HTR-8/SVneo (cell line): Measurements from ENCODE around the gene MSRB3.
"Not testable (repeated sequence)": the region's sequence is repeated elsewhere in the genome, so short reads cannot be mapped to it uniquely, and the experiment has no call there.

ENCODE experiments used
- DNase-seq: peaks from one replicate; pipeline ENCODE4 v3.0.0; 2011; ENCODE audit warnings: low spot score, mixed read lengths; ENCODE audit not compliant: insufficient read length
- FAIRE-seq: peaks from 2 replicates; lab custom pipeline; 2011; peaks lifted over from hg19 to GRCh38; lab: Jason Lieb, UNC

MSRB3 gene

DNA sequence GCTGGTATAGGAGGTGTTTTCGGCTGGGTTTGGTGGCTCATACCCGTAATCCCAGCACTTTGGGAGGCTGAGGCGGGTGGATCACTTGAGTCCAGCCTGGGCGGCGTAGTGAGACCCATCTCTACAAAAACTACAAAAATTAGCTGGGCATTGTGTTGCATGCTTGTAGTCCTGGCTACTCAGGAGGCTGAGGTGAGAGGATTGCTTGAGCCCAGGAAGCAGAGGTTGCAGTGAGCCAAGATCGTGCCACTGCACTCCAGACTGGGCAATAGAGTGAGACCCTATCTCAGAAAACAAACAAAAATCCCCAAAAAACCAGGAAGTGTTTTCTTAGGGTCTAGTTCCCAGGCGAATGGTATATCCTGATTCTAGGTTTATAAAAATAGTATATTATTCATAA, 7.0 kb downstream of the MSRB3 start:
- not testable (repeated sequence) for FAIRE-seq

DNA sequence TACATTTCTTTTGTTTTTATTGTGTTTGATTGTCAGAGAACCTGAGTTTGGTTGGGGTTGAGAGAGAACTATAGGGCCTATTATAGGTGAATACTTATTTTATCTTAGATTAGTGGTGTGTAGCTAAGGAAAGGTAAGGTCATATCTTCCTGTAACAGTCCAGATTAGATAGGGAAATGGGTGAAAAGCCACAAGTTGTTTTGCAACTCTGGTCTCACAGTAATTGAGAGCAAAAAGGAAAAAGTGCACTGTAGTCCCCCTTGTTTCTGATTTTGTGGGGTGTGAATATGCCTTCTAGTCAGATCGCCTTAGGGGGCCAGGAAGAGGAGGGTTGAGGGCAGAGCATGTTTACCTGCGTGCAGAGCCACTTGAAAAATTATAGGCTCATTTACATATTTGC, 8.9 kb downstream of the MSRB3 start:
- DNase-seq = no peak
- no peak for FAIRE-seq

More for the DNA sequence above, 7.0 kb downstream of the MSRB3 start:
- DNase-seq = not testable (repeated sequence)

- DNase-seq (no peak), FAIRE-seq (no peak)
Measured at GRCh38 chr12:65292241-65292640, 13.8 kb downstream of the MSRB3 start.

DNA sequence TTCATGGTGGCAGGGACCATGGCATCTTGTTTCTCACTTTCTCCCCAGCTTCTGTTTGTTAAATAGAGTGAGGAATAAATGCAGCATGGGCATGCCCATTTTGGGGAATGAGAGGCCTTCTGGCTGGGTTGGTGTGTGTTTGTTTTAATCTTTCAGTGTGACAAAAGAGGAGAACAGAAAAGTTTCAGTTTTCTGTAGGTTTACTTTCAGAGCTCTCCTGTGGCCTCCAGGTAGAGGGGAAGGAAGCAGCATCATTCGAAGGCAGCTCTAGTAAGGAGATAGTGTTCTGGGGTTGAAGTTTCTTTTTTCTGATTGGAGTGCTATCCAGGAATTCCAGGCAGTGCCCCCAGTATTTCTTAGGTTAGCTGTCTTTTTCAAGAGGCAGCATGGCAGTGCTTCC, 15.3 kb downstream of the MSRB3 start:
- FAIRE-seq (no peak), DNase-seq (no peak)

GRCh38 chr12:65294641-65295262, 16.3 kb downstream of the MSRB3 start:
- no peak for DNase-seq
- FAIRE-seq = no peak

- DNase-seq (no peak), FAIRE-seq (no peak)
Measured at GRCh38 chr12:65296508-65297265, 18.2 kb downstream of the MSRB3 start.

DNA sequence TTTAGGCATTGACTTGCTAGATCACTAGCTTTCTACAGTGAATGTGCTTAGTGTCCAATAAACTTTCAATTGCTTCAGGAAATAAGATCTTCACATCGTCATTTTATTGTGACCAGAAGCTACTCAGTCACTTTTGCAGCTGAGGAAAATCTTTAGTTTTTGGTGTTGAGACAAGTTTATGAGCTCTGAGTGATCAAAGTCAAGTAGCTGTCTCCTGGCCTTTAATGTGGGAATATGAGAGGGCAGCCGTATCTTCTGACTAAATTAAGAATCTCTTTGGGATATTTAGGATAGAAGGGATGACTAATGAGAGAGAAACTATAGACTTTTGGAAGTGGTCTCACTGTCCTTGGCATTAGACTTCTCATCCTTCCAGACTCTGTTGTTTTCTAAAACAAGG, 21.6 kb downstream of the MSRB3 start:
- no peak for FAIRE-seq

DNA sequence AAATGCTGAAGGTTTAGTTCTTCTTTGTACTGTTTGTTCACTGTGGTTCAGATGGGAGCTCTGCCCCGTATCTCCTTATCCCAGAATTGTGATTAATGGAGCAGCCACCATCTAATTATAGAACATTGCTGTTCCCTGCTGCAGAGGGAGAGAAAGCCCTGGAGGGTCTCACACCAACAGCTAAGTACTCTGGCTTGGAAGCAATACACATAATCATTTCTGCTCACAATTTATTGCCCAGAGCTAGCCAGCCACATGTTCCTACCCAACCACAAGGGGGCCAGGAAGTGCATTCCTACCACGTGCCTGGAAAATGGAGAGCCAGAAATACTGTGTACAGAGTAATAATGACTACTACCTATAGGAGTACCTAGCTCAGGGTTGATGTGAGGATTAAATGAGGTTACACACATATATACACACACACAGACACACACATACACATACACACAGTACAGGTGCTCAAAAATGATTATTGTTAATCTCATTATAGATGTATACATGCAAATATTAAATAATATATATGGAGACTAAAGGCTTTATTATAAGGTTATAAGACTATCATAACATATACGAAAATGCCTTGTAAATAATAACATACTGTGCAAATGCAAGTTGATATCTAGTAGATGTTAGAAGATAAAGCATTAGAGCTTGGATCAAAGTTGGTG, 22.3 kb downstream of the MSRB3 start:
- peak; percentile 72 for FAIRE-seq
- no peak for DNase-seq

More for the DNA sequence above, 21.6 kb downstream of the MSRB3 start:
- no peak for DNase-seq

- FAIRE-seq = no peak
- no peak for DNase-seq
Measured at GRCh38 chr12:65302891-65303290, 24.4 kb downstream of the MSRB3 start.

DNA sequence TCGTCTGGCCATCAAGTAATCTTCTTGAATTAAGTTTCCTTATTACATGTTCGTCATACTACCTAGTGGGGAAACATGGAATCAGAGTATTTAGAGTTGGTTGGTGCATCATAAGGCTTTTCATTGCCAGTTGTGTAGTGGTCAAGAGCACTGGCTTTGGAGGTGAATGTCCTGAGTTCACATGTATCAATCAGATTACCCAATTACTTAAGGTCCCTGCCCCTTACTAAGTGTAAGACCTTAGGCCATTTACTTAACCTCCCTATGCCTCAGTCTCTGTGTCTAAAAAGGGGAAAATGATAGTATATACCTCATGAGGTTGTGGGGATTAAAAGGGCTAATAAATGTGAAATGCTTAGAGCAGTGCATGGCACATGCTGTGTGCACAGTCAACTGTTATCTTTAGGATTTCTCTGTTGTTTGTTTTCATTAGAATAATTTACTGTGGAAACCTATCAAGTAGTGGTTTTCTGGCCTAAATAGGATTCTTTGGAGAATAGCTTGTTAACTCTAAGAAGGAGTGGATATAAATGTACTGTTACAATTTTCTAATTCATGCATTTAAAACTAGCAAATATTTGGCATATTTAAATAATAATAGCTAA, 27.0 kb downstream of the MSRB3 start:
- no peak for DNase-seq
- FAIRE-seq = no peak

DNA sequence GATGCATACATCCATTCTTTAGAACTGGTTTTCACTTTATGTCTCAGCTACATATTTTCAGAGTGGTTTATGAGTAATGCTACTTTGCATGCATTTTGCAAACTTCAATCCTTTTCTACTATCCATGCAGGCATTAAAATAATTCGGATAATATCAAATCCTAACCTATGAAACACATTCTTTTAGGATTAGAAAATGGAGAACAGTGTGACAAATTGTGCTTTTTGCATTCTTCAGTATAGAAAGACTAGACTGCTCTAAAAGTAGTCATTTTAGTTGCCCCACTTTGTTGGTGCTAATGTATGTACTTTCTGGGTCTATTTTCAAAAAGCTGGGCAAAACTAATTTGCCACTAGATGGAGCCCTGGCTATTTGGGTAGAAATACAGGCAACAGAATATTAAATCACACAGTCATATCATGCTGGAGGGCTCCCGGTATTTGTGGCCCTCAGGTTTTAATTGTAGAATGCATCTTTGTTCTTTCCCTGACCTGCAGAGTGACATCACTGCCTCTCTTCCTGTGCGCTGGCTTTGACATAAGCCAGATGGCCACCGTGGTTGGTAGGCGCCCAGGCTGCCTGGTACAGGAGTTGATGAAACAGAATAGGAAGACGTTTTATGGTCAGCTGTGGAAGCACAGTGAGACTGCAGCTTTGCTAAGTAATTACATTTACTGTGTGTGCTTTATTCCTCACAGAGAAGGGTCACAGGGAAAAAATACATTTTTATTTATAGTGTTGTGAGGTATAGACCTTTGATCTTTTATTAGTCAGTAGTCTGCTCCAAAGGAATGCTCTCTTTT, 28.1 kb downstream of the MSRB3 start:
- no peak for FAIRE-seq
- DNase-seq = peak; percentile 31

DNA sequence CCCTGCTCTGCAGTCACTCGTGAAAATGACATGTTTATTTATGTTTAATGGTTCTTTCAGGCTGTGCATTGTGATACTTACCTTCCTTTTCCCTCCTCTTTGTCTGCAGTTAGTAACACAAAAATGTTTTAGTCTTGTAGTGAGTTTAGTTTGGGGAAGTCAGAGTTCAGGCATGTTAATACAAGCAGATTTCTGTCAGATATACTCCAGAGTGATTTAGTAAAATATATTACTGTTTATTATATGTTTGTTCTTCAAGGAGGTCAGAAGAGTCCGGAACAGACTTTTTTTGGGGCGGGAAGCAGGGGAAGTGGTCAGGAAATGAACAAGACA, 28.7 kb downstream of the MSRB3 start:
- FAIRE-seq (no peak), DNase-seq (no peak)

GRCh38 chr12:65308006-65308405, 29.5 kb downstream of the MSRB3 start:
- DNase-seq (no peak), FAIRE-seq (no peak)

- FAIRE-seq (no peak), DNase-seq (no peak)
Measured at GRCh38 chr12:65308601-65309071, 30.2 kb downstream of the MSRB3 start.

DNA sequence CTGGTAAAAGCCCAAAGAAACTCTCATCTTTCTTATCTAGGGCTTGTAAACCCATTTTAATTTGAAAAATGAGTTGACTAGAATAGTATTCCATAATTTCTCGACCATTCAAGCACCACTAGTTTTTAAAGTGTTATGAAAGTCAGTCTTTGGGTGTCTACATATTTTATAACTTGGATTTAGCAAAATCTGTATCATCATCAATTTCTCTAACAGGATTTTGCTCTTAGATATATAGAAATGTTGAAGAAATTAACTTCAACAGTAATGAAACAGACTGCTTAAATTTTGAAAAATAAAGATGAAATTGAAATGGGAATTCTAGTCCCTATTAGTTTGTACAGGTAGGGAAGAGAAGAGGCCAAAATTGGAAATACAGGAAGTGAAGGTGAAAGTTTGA, 32.8 kb downstream of the MSRB3 start:
- FAIRE-seq = no peak

DNA sequence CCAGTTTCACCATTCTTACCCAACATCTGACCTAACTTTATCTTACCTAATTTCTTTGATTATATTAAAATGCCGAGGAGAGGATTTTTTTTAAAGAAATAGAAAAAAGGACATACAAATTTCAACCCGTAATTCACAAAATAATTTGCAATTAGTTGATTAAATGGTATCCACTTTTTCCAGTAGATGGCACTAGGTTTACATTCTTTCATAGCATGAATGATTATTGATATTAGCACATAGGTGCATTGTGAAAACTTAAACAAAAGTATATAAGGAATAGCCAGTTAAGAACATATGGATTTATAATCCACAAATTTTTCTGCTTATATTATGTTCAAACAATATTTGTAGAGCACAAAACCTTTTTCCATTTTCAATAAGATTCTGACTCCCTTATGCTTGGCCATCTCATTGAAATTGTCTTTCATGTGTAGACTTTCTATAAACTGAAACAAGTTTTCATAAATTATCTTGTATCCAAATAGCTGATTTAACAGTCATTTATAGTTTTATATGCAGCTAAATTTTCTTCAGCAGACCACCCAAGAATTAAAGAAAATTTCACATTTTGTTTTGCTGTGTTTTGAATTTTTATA, 35.3 kb downstream of the MSRB3 start:
- FAIRE-seq (no peak), DNase-seq (no peak)

More for the DNA sequence above, 32.8 kb downstream of the MSRB3 start:
- DNase-seq = no peak

DNA sequence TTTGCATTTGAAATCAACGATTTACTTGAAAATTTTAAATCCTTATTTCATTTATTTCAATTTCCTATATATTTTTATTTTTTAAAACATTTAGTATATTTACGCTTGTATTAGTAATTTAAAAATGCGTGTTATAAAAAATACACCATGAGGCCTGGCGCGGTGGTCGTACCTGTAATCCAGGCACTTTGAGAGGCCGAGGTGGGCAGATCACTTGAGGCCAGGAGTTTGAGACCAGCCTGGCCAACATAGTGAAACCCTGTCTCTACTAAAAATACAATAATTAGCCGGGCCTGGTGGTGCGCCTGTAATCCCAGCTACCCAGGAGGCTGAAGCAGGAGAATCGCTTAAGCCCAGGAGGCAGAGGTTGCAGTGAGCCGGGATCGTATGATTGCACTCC, 36.8 kb downstream of the MSRB3 start:
- FAIRE-seq, DNase-seq: not testable (repeated sequence)

DNA sequence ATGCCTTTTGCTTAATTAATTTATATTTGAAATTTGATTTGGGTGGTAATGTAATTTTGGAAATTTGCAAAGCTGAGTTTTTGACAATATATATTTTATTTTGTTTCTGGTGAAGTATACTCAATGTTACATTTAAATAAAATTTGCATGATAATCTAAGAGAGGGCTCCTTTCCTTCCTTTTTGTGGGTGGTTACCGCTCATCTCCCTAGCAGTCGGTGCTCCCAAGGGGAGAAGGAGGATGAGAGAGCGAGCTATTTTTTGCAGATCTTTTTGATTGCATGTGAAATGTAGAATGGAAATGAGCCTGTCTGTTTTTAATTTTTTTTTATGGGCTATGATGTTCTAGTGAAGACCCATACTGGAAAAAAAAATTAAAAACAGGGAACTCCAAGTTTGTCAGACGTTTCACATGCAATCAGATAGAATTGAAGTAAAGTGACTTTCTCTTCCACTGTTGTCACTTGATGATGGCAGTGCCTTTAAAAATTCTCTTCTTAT, 39.8 kb downstream of the MSRB3 start:
- no peak for FAIRE-seq

GRCh38 chr12:65319688-65320200, 41.3 kb downstream of the MSRB3 start:
- FAIRE-seq (no peak), DNase-seq (no peak)

More for the DNA sequence above, 39.8 kb downstream of the MSRB3 start:
- DNase-seq = no peak
